Activated T-cell treated with anti-CD3 and anti-CD28 coated beads, Interleukin-2, amount 50 U/mL, for 48 hours (primary cell): ENCODE data around the gene GBF1.
"Not testable (repeated sequence)": the region's sequence is repeated elsewhere in the genome, so short reads cannot be mapped to it uniquely, and the experiment has no call there.

ENCODE experiments used
- DNase-seq, 2 experiments: peaks; one replicate each; pipeline ENCODE4 v3.0.0-alpha.2; 2020

GBF1 gene

GRCh38 chr10:102275343-102275742 lies 30.0 kb downstream of the GBF1 start:
- no peak for DNase-seq

- DNase-seq: no peak
Observed at GRCh38 chr10:102279104-102279503, 33.8 kb downstream of the GBF1 start.

- DNase-seq: no peak
Observed at GRCh38 chr10:102280397-102281101, 35.2 kb downstream of the GBF1 start.

GRCh38 chr10:102281102-102281487 lies 35.8 kb downstream of the GBF1 start:
- no peak for DNase-seq

- DNase-seq: no peak
Observed at GRCh38 chr10:102283488-102283887, 38.2 kb downstream of the GBF1 start.

GRCh38 chr10:102283890-102284289 lies 38.6 kb downstream of the GBF1 start:
- DNase-seq: no peak

GRCh38 chr10:102284531-102284930 lies 39.2 kb downstream of the GBF1 start:
- DNase-seq: no peak

GRCh38 chr10:102285133-102285532 lies 39.8 kb downstream of the GBF1 start:
- no peak for DNase-seq

- no peak for DNase-seq
Observed at GRCh38 chr10:102286216-102286615, 40.9 kb downstream of the GBF1 start.

GRCh38 chr10:102287538-102287937 lies 42.2 kb downstream of the GBF1 start:
- peak in 1 of 2 experiments; percentile 32 for DNase-seq

- no peak for DNase-seq
Observed at GRCh38 chr10:102287991-102288390, 42.7 kb downstream of the GBF1 start.

GRCh38 chr10:102289356-102289755 lies 44.0 kb downstream of the GBF1 start:
- no peak for DNase-seq

GRCh38 chr10:102289840-102290239 lies 44.5 kb downstream of the GBF1 start:
- DNase-seq: no peak

GRCh38 chr10:102291221-102291905 lies 46.0 kb downstream of the GBF1 start:
- DNase-seq: no peak

- DNase-seq: no peak
Observed at GRCh38 chr10:102297101-102297500, 51.8 kb downstream of the GBF1 start.

GRCh38 chr10:102298899-102299298 lies 53.6 kb downstream of the GBF1 start:
- no peak for DNase-seq

GRCh38 chr10:102299873-102300272 lies 54.5 kb downstream of the GBF1 start:
- no peak for DNase-seq

GRCh38 chr10:102300278-102300843 lies 55.0 kb downstream of the GBF1 start:
- no peak for DNase-seq

- DNase-seq: not testable (repeated sequence)
Observed at GRCh38 chr10:102300912-102301311, 55.6 kb downstream of the GBF1 start.

- not testable (repeated sequence) for DNase-seq
Observed at GRCh38 chr10:102301332-102301731, 56.0 kb downstream of the GBF1 start.

GRCh38 chr10:102302611-102303010 lies 57.3 kb downstream of the GBF1 start:
- DNase-seq: no peak

- DNase-seq: no peak
Observed at GRCh38 chr10:102306006-102306405, 60.7 kb downstream of the GBF1 start.

GRCh38 chr10:102306710-102307109 lies 61.4 kb downstream of the GBF1 start:
- DNase-seq: no peak

GRCh38 chr10:102308318-102308717 lies 63.0 kb downstream of the GBF1 start:
- DNase-seq: not testable (repeated sequence)
